Measurements from ENCODE around the gene NME7.
A peak's percentile ranks its signal among the peaks of the same experiment; 100 is the strongest.

NME7 gene

GRCh38 chr1:169121146-169121923 lies 246.3 kb downstream of the NME7 start:
- DNase-seq, result no peak

- DNase-seq, result no peak
Observed at GRCh38 chr1:169120066-169120465, 247.5 kb downstream of the NME7 start.

- DNase-seq, result no peak
Observed at GRCh38 chr1:169119405-169119804, 248.2 kb downstream of the NME7 start.

- DNase-seq, result no peak
Observed at GRCh38 chr1:169118227-169118626, 249.4 kb downstream of the NME7 start.

- no peak for DNase-seq
Observed at GRCh38 chr1:169117599-169117998, 250.0 kb downstream of the NME7 start.

- DNase-seq, result no peak
Observed at GRCh38 chr1:169117014-169117413, 250.6 kb downstream of the NME7 start.

- DNase-seq, result no peak
Observed at GRCh38 chr1:169115891-169116585, 251.6 kb downstream of the NME7 start.

- DNase-seq, result no peak
Observed at GRCh38 chr1:169113613-169114119, 253.9 kb downstream of the NME7 start.

GRCh38 chr1:169112241-169112640 lies 255.4 kb downstream of the NME7 start:
- no peak for DNase-seq

GRCh38 chr1:169111472-169111871 lies 256.1 kb downstream of the NME7 start:
- DNase-seq, result no peak

- DNase-seq, result no peak
Observed at GRCh38 chr1:169110689-169111447, 256.7 kb downstream of the NME7 start.

GRCh38 chr1:169110236-169110635 lies 257.4 kb downstream of the NME7 start:
- DNase-seq, result no peak

- DNase-seq, result peak; percentile 50 to 84
Observed at GRCh38 chr1:169109561-169110134, 257.9 kb downstream of the NME7 start.

GRCh38 chr1:169108863-169109560 lies 258.6 kb downstream of the NME7 start:
- peak; percentile 62 to 76 for DNase-seq

GRCh38 chr1:169108223-169108622 lies 259.4 kb downstream of the NME7 start:
- peak in 1 of 2 experiments; percentile 41 for DNase-seq

GRCh38 chr1:169107603-169108208 lies 259.9 kb downstream of the NME7 start:
- no peak for DNase-seq

GRCh38 chr1:169106921-169107602 lies 260.5 kb downstream of the NME7 start:
- DNase-seq, result peak; percentile 36 to 47

- peak; percentile 94 to 97 for DNase-seq
Observed at GRCh38 chr1:169106095-169106920, 261.3 kb downstream of the NME7 start, which contains the start of gene ATP1B1. Gene ATP1B1, plus strand, starts transcription at chr1:169106690. Its CDS starts 140 bp downstream, at chr1:169106830.

- DNase-seq, result peak; percentile 90 to 93
Observed at GRCh38 chr1:169105434-169106094, 262.0 kb downstream of the NME7 start.

GRCh38 chr1:169105087-169105433 lies 262.5 kb downstream of the NME7 start:
- no peak for DNase-seq

All from NCI-H2081 (cell line).